GM10847 (cell line): ENCODE data around the gene SLK.

ENCODE experiments used
- POLR2A ChIP-seq: IDR thresholded peaks from 2 replicates; pipeline ENCODE4 v1.6.1; 2011; ENCODE audit not compliant: insufficient read length; ENCODE audit errors: extremely low read depth

Gene SLK

GRCh38 chr10:103998805-103999204 lies 31.9 kb downstream of the SLK start:
- TF ChIP-seq POLR2A, result no peak

GRCh38 chr10:104002911-104003310 lies 36.0 kb downstream of the SLK start:
- no peak for TF ChIP-seq POLR2A

- TF ChIP-seq POLR2A, result no peak
Observed at GRCh38 chr10:104005172-104005863, 38.4 kb downstream of the SLK start.

- no peak for TF ChIP-seq POLR2A
Observed at GRCh38 chr10:104011904-104012303, 45.0 kb downstream of the SLK start.

- TF ChIP-seq POLR2A, result no peak
Observed at GRCh38 chr10:104013489-104013888, 46.5 kb downstream of the SLK start.

GRCh38 chr10:104014176-104014575 lies 47.2 kb downstream of the SLK start:
- no peak for TF ChIP-seq POLR2A

- TF ChIP-seq POLR2A, result no peak
Observed at GRCh38 chr10:104016661-104017060, 49.7 kb downstream of the SLK start.

- no peak for TF ChIP-seq POLR2A
Observed at GRCh38 chr10:104018471-104018870, 51.5 kb downstream of the SLK start.

GRCh38 chr10:104020020-104020419 lies 53.1 kb downstream of the SLK start:
- no peak for TF ChIP-seq POLR2A

GRCh38 chr10:104021246-104021645 lies 54.3 kb downstream of the SLK start:
- TF ChIP-seq POLR2A, result no peak

GRCh38 chr10:104022026-104022425 lies 55.1 kb downstream of the SLK start:
- TF ChIP-seq POLR2A, result no peak

GRCh38 chr10:104025524-104025923 lies 58.6 kb downstream of the SLK start:
- no peak for TF ChIP-seq POLR2A

GRCh38 chr10:104026762-104027161 lies 59.8 kb downstream of the SLK start:
- no peak for TF ChIP-seq POLR2A

- TF ChIP-seq POLR2A, result no peak
Observed at GRCh38 chr10:104028146-104028545, 61.2 kb downstream of the SLK start.

- no peak for TF ChIP-seq POLR2A
Observed at GRCh38 chr10:104028823-104029520, 62.0 kb downstream of the SLK start.

- TF ChIP-seq POLR2A, result no peak
Observed at GRCh38 chr10:104029521-104029860, 62.6 kb downstream of the SLK start.

GRCh38 chr10:104031631-104032030 lies 64.7 kb downstream of the SLK start:
- TF ChIP-seq POLR2A, result no peak
